ENCODE data around the gene VTI1A. TPM values are rescaled to one million over a fixed set of nuclear protein-coding genes. Genes with fewer than 3 reads are reported as not detected.

The VTI1A gene
- total and polyA plus RNA-seq, 9 of the 15 experiments (the other 6 are each of a cell fraction or from before 2014, with no cell fraction given), result 9.3 to 21.4 (median 16.0) TPM

DNA sequence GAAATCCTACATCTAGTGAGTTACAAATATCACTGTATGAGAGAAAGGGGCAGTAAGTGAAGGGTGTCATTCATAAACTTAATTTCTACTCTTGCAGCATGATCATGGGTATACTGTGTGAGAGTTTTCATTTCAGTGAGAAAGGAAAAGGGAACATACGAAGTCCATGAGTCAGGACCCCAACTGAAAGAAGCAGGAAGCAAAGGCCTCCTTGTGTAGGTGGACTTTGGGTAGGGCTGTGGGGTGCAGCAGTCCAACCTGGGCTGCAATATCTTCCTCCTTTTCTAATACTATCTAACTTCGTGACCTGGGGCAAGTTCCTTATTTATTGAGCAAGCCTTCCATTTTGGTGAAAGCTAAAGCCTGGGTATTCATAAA lies 254.9 kb downstream of the VTI1A start:
- WGBS (ENCODE audit: insufficient coverage, low coverage, missing lambda C conversion rate), result 78% methylated on average over 2 of the region's 2 CpGs
- intact Hi-C loops (cut with micrococcal nuclease), result no loop called here
- no peak overlapping the region for H2AFZ ChIP-seq (ENCODE audit: low read depth, low read length)
- ATAC-seq (no peak), FAIRE-seq (no peak), DNase-seq (ENCODE audit: extremely low read depth in 1 of 4, low spot score in 3 of 4) (no peak)
- ChIA-PET CTCF (ENCODE audit: low intra/inter-chr PET ratio) (no interaction called here), POLR2A (interaction anchor here (1.0 kb wide), 1 partner anchor 17 kb away, joined by 5 read pairs; no protein-coding TSS in a partner anchor)
- no TSS peak for BruUV-seq (replicated peaks)
- H3K9ac ChIP-seq (ENCODE audit: insufficient read depth in 1 of 2, low read depth in 2 of 2, low read length in 2 of 2), result no peak overlapping the region
- TF ChIP-seq, protein P1, sequence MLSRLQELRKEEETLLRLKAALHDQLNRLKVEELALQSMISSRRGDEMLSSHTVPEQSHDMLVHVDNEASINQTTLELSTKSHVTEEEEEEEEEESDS (CRISPR knock-in tag; IDR thresholded peaks at IDR 0.05), result no peak
- H3K27me3 ChIP-seq (ENCODE audit: control insufficient read depth in 2 of 2, insufficient read depth in 2 of 2, low read length in 2 of 2), result no peaks in the 10 kb centered on the region
- H3K4me1 ChIP-seq (replicated peaks in 1 of 2; ENCODE audit: control insufficient read depth in 2 of 2, insufficient read depth in 2 of 2, low read length in 2 of 2), result no peaks in the 10 kb centered on the region
- H3K79me2 ChIP-seq (ENCODE audit: control insufficient read depth, insufficient read depth, low read length), result no peaks in the 10 kb centered on the region
- H3K36me3 ChIP-seq (ENCODE audit: control insufficient read depth, insufficient read depth, low read length), result no peaks in the 10 kb centered on the region
- H3K9me3 ChIP-seq (replicated peaks; ENCODE audit: control insufficient read depth, insufficient read depth, low read depth, low read length), result no peaks in the 10 kb centered on the region
- H3K27ac ChIP-seq (ENCODE audit: extremely low read depth, low read depth, low read length), result no peak overlapping the region
- no peaks in the 10 kb centered on the region for H3K9me1 ChIP-seq (ENCODE audit: control insufficient read depth, insufficient read depth, low read length)
- H4K20me1 ChIP-seq (replicated peaks; ENCODE audit: control insufficient read depth, insufficient read depth, low read length), result no peaks in the 10 kb centered on the region
- in situ Hi-C loops (cut with MboI), result no loop called here
- no peak overlapping the region for H3K4me3 ChIP-seq
- no peak overlapping the region for H3K4me2 ChIP-seq (ENCODE audit: insufficient read depth, low read length)

DNA sequence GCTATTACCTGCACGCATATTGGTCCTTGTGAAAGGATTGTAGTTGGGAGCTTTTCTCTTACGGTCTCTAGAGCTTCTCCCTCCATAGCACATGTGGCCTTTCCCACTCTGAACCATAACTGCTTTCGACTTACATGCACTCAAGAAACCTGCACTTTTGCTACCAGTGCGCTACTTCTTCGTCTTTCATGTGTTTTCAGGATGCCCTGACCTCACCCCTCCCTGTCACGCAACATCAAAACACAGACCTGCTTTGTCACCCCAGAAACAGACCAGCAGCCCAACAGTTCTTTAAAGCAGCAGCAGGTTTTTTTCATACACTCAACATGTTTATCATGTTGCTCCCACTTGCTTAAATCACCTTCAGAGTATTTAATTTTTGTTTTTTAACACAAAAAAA lies 259.6 kb downstream of the VTI1A start:
- intact Hi-C loops (cut with micrococcal nuclease) (no loop called here), in situ Hi-C loops (cut with MboI) (no loop called here)
- no peak for FAIRE-seq
- Histone ChIP-seq H3K9ac (ENCODE audit: insufficient read depth in 1 of 2, low read depth in 2 of 2, low read length in 2 of 2) (no peak overlapping the region), H3K27me3 (ENCODE audit: control insufficient read depth in 2 of 2, insufficient read depth in 2 of 2, low read length in 2 of 2) (no peaks in the 10 kb centered on the region), H3K36me3 (ENCODE audit: control insufficient read depth, insufficient read depth, low read length) (no peaks in the 10 kb centered on the region), H3K27ac (ENCODE audit: extremely low read depth, low read depth, low read length) (no peak overlapping the region), H3K4me2 (ENCODE audit: insufficient read depth, low read length) (no peak overlapping the region), H2AFZ (ENCODE audit: low read depth, low read length) (no peak overlapping the region), H3K9me3 (replicated peaks; ENCODE audit: control insufficient read depth, insufficient read depth, low read depth, low read length) (no peaks in the 10 kb centered on the region), H3K9me1 (ENCODE audit: control insufficient read depth, insufficient read depth, low read length) (no peaks in the 10 kb centered on the region), H3K79me2 (ENCODE audit: control insufficient read depth, insufficient read depth, low read length) (no peaks in the 10 kb centered on the region), H3K4me1 (replicated peaks in 1 of 2; ENCODE audit: control insufficient read depth in 2 of 2, insufficient read depth in 2 of 2, low read length in 2 of 2) (no peaks in the 10 kb centered on the region), H3K4me3 (no peak overlapping the region), H4K20me1 (replicated peaks; ENCODE audit: control insufficient read depth, insufficient read depth, low read length) (no peaks in the 10 kb centered on the region)
- ChIA-PET POLR2A (no interaction called here), CTCF (ENCODE audit: low intra/inter-chr PET ratio) (no interaction called here)
- no TSS peak for BruUV-seq (replicated peaks)
- ATAC-seq, result no peak
- no peak for DNase-seq (ENCODE audit: extremely low read depth in 1 of 4, low spot score in 3 of 4)
- 79% methylated on average over 6 of the region's 6 CpGs for WGBS (ENCODE audit: insufficient coverage, low coverage, missing lambda C conversion rate)
- TF ChIP-seq ZNF140 (CRISPR knock-in tag; IDR thresholded peaks at IDR 0.05) (no peak), OTX1 (CRISPR knock-in tag; IDR thresholded peaks at IDR 0.05) (no peak), CBFB (CRISPR knock-in tag; IDR thresholded peaks at IDR 0.05) (no peak), WHSC1 (IDR thresholded peaks at IDR 0.05; ENCODE audit: low read length) (no peak), ZNF165 (CRISPR knock-in tag; IDR thresholded peaks at IDR 0.05; ENCODE audit: borderline replicate concordance) (no peak), MAZ (CRISPR knock-in tag; conservative IDR thresholded peaks at IDR 0.05 in 1 of 2, IDR thresholded peaks at IDR 0.05 in 1 of 2) (no peak), ESRRB (CRISPR knock-in tag; IDR thresholded peaks at IDR 0.05; ENCODE audit: borderline replicate concordance) (no peak), ILF3 (IDR thresholded peaks at IDR 0.05; ENCODE audit: borderline replicate concordance) (no peak), CBX1 (IDR thresholded peaks at IDR 0.05; ENCODE audit: low read depth) (no peak), TAF1 (IDR thresholded peaks at IDR 0.05; ENCODE audit: control insufficient read depth, extremely low read depth, insufficient read depth, low read length, severe bottlenecking) (no peak), CAMTA2 (CRISPR knock-in tag; conservative IDR thresholded peaks at IDR 0.05) (no peak)
- TF ChIP-seq, protein P2, sequence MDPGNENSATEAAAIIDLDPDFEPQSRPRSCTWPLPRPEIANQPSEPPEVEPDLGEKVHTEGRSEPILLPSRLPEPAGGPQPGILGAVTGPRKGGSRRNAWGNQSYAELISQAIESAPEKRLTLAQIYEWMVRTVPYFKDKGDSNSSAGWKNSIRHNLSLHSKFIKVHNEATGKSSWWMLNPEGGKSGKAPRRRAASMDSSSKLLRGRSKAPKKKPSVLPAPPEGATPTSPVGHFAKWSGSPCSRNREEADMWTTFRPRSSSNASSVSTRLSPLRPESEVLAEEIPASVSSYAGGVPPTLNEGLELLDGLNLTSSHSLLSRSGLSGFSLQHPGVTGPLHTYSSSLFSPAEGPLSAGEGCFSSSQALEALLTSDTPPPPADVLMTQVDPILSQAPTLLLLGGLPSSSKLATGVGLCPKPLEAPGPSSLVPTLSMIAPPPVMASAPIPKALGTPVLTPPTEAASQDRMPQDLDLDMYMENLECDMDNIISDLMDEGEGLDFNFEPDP (CRISPR knock-in tag; IDR thresholded peaks at IDR 0.05), result no peak
- TF ChIP-seq, protein P3, sequence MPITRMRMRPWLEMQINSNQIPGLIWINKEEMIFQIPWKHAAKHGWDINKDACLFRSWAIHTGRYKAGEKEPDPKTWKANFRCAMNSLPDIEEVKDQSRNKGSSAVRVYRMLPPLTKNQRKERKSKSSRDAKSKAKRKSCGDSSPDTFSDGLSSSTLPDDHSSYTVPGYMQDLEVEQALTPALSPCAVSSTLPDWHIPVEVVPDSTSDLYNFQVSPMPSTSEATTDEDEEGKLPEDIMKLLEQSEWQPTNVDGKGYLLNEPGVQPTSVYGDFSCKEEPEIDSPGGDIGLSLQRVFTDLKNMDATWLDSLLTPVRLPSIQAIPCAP (CRISPR knock-in tag; IDR thresholded peaks at IDR 0.05; ENCODE audit: borderline replicate concordance), result no peak

All from K562 (cell line).